Measurements from ENCODE around the gene SPRR2E.
"Not testable (repeated sequence)": the region's sequence is repeated elsewhere in the genome, so short reads cannot be mapped to it uniquely, and the experiment has no call there.

Gene SPRR2E

GRCh38 chr1:153094426-153094825 is at the start of gene SPRR2E:
Gene SPRR2E, minus strand, starts transcription at chr1:153094526. Its CDS starts 775 bp downstream, at chr1:153093751.
- no peak for DNase-seq (ENCODE audit: low spot score)

GRCh38 chr1:153141377-153141776 is 47.1 kb upstream of the SPRR2E start:
- DNase-seq (ENCODE audit: low spot score), result no peak

GRCh38 chr1:153140484-153140883 is 46.2 kb upstream of the SPRR2E start:
- no peak for DNase-seq (ENCODE audit: low spot score)

GRCh38 chr1:153133743-153134142 is 39.4 kb upstream of the SPRR2E start:
- no peak for DNase-seq (ENCODE audit: low spot score)

DNA sequence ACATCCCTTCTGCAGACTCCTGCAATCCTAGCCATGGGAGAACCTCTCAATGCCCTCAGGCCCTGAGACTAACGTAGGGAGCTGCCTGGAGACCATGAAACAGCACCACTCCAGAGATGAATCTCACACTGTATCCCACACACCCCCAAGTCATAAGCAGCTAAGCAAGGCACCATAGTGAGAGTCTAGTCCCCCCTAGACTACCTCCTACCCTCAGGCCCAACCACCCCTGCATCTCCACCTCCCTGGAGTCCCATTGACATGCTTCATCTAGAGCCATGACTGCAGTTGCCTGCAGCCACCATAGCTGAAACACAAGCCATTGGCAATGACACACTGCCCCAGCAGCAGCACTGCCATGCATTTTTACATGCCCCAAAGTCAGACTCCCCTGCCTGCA is 38.9 kb upstream of the SPRR2E start:
- no peak for DNase-seq (ENCODE audit: low spot score)

DNA sequence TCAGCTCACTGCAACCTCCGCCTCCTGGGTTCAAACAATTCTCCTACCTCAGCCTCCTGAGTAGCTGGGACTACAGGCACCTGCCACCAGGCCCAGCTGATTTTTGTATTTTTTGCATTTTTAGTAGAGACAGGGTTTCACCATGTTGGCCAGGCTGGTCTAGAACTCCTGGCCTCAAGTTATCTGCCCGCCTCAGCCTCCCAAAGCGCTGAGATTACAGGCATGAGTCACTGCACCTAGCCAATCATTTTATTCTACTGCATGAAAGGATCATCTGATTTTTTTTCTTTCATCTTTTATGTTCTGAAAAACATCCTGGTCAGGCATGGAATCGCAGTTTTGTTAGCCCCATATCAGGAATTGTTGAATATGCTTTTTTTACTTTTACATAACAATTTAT is 34.4 kb upstream of the SPRR2E start:
- not testable (repeated sequence) for DNase-seq (ENCODE audit: low spot score)

DNA sequence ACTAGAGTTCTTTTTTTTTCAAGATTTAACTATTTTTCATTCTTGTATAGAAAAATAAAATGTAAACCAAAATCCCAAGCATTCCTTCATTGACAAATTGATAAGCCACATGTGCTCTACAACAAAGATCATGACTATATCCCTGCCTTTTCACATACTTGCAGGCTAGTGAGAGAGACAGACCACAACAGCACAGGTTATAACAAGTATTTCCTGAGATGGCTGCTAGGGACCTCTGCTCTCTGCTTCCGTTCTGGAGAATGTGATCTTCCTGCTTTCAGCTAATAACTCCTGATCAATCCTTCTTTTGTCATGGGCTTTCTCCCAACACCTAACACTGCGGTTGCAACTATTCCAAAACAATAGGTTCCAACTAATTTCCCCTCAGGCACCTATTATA is 33.0 kb upstream of the SPRR2E start:
- no peak for DNase-seq (ENCODE audit: low spot score)

DNA sequence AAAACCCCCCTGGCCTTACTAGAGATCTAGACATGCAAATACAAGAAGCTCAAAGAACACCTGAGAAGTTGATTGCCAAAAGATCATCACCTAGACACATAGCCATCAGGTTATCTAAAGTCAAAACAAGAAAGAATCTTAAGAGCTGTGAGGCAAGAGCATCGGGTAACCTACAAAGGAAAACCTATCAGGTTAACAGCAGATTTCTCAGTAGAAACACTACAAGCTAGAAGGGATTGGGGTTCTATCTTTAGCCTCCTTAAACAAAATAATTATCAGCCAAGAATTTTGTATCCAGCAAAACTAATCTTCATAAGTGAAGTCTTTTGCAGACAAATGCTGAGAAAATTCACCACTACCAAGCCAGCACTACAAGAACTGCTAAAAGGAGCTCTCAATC is 31.2 kb upstream of the SPRR2E start:
- no peak for DNase-seq (ENCODE audit: low spot score)

- DNase-seq (ENCODE audit: low spot score), result not testable (repeated sequence)
Measured at GRCh38 chr1:153123793-153124192, 29.5 kb upstream of the SPRR2E start.

DNA sequence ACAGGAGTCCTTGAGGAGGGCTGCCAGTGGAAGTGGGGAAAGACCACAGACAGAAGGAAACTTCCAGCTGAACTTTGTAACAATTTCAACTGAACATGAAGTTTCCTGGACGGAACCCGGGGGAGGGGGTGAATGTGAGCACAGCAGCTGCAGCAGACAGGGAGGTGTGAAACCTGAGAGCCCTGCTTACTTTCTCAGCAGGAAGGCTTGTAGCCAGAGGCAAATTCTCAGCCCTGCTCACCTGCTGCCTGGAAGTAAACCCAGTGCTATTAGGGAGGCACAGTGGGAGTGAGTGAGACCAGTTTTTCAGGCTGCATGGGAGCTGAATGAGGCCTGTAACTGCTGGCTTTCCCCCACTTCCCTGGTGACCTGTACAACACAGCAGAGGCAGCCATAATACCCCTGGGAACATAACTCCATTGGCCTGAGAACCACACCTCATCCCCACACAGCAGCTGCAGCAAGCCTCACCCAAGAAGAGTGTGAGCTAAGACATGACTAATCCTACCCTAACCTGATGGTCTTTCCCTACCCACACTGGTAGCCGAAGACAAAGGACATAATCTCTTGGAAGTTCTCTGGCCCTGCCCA is 28.6 kb upstream of the SPRR2E start:
- no peak for DNase-seq (ENCODE audit: low spot score)

DNA sequence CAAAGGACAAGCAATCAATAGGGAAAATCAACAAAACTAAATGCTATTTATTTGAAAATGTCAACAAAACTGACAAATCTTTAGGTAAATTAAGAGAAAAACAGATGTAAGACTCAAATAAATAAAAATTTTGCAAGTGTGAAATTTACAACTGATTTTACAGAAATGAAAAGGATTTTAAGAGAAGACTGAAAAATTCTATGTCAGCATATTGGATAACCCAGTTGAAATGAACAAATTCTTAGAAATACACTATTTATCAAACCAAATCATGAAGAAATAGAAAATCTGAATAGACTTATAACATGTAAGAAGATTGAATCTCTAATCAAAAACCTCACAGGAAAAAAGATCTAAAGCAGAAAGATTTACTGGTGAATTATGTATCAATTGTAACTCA is 26.6 kb upstream of the SPRR2E start:
- no peak for DNase-seq (ENCODE audit: low spot score)

- no peak for DNase-seq (ENCODE audit: low spot score)
Measured at GRCh38 chr1:153119491-153119971, 25.2 kb upstream of the SPRR2E start.

GRCh38 chr1:153115264-153115663 is 20.9 kb upstream of the SPRR2E start:
- DNase-seq (ENCODE audit: low spot score), result not testable (repeated sequence)

DNA sequence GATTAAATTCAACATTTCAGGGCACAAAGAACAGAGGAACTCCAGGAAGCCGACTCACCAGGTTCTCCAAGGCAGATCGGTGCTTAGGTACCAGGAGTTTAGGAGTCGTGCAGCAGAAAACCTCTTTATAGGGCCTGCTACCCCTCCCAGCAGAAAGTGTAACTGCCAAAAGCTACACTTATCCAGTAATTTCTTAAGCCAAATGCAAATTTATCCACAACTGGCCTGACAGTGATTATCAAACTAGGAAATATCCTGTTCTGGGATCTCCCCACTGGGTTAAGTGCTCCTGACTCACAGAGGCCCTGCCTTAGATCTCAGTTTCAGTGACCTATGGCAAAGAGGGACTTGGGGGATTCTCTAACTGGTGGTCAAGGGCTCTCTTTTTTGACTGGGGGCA is 19.1 kb upstream of the SPRR2E start, which contains the start of gene SPRR2F:
Gene SPRR2F, minus strand, starts transcription at position 101 of the 400 bp plus-strand sequence. CDS start 783 bp downstream, outside the sequence.
- DNase-seq (ENCODE audit: low spot score), result no peak

GRCh38 chr1:153112454-153112853 is 18.1 kb upstream of the SPRR2E start:
- DNase-seq (ENCODE audit: low spot score), result not testable (repeated sequence)

- no peak for DNase-seq (ENCODE audit: low spot score)
Measured at GRCh38 chr1:153100245-153100644, 5.9 kb upstream of the SPRR2E start.

DNA sequence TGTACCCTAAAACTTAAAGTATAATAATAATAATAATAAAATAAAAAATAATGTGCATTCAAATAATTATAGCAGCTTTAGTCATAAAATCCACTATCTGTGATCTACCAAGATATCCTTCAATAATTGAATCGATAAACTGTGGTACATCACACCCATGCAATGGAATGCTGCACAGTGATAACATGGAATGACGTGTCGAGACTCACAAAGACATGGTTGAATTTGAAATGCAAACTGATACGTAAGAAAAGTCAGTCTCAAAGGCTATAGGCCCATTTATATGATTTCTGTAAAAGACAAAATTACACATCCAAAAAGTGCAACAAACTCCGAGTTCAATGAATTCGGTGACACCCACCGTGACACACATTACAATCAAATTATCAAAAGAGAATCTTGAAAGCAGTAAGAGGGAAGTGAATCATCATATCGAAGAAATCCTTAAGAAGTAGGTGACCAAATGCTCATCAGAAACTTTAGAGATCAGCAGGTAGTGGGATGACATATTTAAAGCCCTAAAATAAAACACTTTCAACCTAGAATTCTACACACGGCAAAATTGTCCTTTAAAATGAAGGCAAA is 5.2 kb upstream of the SPRR2E start:
- no peak for DNase-seq (ENCODE audit: low spot score)

GRCh38 chr1:153095764-153096163 is 1.4 kb upstream of the SPRR2E start:
- DNase-seq (ENCODE audit: low spot score), result no peak

GRCh38 chr1:153087652-153088051 is 6.7 kb downstream of the SPRR2E start:
- no peak for DNase-seq (ENCODE audit: low spot score)

GRCh38 chr1:153081736-153082135 is 12.6 kb downstream of the SPRR2E start:
- no peak for DNase-seq (ENCODE audit: low spot score)

DNA sequence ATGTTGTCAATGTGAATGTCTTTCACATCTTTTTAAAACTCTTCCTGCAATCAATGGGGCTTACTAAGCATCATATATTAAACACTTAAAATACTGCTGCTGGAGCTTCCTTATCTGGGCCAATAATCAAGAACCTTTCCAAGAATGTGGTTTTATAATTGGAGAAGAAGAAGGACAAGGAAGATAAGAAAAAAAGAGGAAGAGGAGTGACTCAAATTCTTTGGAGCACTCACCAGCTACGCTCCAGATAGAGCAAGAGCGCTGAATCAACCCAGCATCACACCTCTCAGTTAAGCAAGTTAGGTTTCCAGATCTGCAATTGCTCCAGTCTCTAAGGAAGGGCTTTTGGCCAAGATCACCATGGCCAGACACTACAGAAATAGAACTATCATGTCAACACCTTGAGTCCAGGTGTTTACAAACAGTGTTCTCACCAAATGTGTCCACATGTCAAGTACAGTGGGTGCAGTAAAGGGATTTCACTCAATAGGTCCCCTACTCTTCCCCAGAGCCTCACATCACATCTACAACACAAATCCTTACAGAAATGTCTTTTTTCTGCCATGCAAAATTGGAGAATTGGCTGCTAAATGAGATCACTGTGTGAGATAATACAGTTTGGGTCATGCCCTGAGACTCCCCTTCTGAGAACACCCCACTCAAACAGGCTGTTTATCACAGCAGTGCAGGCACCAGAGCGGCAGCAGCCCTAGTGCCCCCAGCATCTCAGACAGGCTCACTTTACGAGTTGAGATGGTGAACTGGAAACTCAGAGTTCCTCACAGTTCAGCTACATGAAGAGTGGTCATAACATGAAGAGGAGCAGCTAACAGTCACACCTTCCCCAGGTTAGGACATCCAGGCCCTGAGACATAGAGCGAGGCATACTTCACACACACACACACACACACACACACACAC is 21.3 kb downstream of the SPRR2E start:
- no peak for DNase-seq (ENCODE audit: low spot score)

DNA sequence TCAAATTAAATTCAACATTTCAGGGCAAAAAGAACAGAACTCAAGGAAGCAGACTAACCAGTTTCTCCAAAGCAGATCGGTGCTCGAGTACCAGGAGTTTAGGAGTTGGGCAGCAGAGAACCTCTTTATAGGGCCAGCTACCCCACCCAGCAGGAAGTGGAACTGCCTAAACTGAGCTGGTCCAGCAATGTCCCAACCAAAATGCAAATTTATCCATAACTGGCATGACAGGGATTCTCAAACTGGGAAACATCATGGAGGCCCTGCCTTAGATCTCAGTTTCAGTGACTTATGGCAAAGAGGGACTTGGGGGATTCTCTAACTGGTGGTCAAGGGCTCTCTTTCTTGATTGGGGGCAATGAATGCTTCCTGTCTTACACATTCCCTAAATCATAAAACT is 22.8 kb downstream of the SPRR2E start, which contains the start of gene SPRR2B:
Gene SPRR2B, minus strand, starts transcription at position 101 of the 400 bp plus-strand sequence. CDS start 772 bp downstream, outside the sequence.
- DNase-seq (ENCODE audit: low spot score), result no peak

DNA sequence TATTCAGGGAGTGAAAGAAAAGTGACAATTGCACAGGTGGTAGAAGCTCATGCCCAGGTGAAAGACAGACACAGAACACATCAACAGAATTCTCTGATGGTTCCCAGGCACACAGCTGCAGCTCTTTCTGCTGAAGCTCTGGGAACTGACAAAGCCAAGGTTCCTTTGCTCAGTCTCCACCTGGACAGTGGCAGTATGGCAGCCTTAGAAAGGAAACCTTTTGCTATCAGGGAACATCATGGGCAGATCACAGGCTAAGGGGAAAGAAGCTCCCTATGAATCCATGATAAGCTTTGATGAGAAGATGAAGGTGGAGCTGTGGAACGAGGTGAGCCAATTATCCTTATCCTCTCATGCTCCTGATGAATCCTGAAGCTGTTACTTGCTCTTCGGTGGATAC is 24.1 kb downstream of the SPRR2E start:
- no peak for DNase-seq (ENCODE audit: low spot score)

Measured in AG20443 (cell line).